Effector memory CD8-positive, alpha-beta T cell (primary cell): Measurements from ENCODE around the gene BMP8B.
A peak's percentile ranks its signal among the peaks of the same experiment; 100 is the strongest.

Experiments
- ATAC-seq: fragments of 150-1000 bp; cut with Tn5 transposase; replicated peaks from 2 replicates; pipeline ENCODE4 v1.10.0; 2021; ENCODE audit warnings: mild to moderate bottlenecking, moderate library complexity
- DNase-seq, 3 experiments: peaks; one replicate each; pipeline ENCODE4 v3.0.0; 2021
- H3K27ac Mint-ChIP-seq, 2 donors: one replicate each; pipeline ENCODE4 v1.8.0; 2022; ENCODE audit warnings: mild to moderate bottlenecking in 2 of 2, mixed read lengths in 2 of 2, moderate library complexity in 2 of 2
- H3K27me3 Mint-ChIP-seq, 2 donors: one replicate each; pipeline ENCODE4 v1.8.0; 2022; ENCODE audit warnings: mixed read lengths in 2 of 2
- H3K36me3 Mint-ChIP-seq: one replicate; pipeline ENCODE4 v1.8.0; 2022; ENCODE audit warnings: mild to moderate bottlenecking, moderate library complexity, mixed read lengths; ENCODE audit not compliant: insufficient read depth
- H3K4me1 Mint-ChIP-seq, 2 donors: one replicate each; pipeline ENCODE4 v1.8.0; 2022; ENCODE audit warnings: low read depth in 2 of 2, mixed read lengths in 2 of 2
- H3K4me3 Mint-ChIP-seq, 2 donors: one replicate each; pipeline ENCODE4 v1.8.0; 2022; ENCODE audit warnings: mild to moderate bottlenecking in 2 of 2, mixed read lengths in 2 of 2, moderate library complexity in 2 of 2
- H3K9me3 Mint-ChIP-seq, 2 donors: one replicate each; pipeline ENCODE4 v1.8.0; 2022; ENCODE audit warnings: mixed read lengths in 2 of 2

Gene BMP8B

DNA sequence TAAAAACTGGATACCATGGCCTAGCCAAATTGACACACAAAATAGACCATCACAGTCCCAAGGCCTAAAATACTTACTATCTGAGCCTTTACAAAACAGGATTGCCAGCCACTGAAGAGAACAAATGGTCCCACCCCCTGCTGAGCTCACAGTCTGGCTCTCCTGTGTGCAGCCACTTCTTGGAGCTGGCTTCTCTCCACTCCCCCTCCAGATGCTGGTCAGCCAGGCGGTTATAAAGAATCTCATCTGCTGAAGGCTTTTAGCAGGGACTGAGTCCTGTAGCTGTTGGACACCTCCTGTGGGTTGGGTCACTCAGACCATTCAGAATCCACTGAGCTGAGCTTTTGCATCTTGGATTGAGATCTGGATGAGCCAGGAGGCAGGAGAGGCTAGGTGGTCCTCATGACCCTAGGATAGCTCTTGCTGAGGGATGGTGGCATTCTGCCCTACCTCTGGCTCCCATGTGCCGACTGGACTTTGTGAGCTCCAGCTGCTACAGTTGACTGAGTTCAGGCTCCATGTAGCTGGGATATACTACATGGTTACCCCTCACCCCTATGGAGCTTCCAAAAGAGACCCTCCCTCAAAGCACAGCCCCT is 33.7 kb downstream of the BMP8B start:
- Mint-ChIP-seq H3K27ac (no peak overlapping the region), H3K9me3 (no peaks in the 10 kb centered on the region), H3K4me1 (peaks cover 0 to 7% of the 10 kb centered on the region in 2 donors), H3K36me3 (peaks cover 65% of the 10 kb centered on the region), H3K4me3 (no peak overlapping the region), H3K27me3 (no peaks in the 10 kb centered on the region)
- DNase-seq (no peak), ATAC-seq (no peak)

DNA sequence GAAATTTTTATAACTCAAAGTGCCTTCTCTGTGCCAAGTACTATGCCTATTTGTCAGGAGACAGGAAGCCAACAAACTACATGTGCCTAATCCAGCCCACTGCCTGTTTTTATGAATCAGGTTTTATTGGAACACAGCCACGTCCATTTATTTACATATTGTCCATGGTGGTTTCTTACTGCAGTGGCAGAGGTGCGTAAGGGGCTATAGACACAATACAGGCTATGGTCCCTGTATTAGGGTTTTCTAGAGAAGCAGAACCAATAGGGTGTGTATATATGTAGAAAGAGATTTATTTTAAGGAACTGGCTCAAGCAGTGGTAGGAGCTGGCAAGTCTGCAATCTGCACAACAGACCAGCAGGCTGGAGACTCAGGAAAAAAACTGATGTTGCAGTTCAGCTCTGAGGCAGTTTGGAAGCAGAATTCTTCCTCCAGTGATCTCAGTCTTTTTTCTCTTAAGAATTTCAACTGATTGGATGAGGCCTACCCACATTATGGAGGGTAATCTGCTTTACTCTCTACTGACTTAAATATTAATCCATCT is 34.6 kb downstream of the BMP8B start:
- peaks cover 0 to 7% of the 10 kb centered on the region in 2 donors for H3K4me1 Mint-ChIP-seq
- DNase-seq (no peak), ATAC-seq (no peak)
- H3K27ac Mint-ChIP-seq, result no peak overlapping the region
- peaks cover 71% of the 10 kb centered on the region for H3K36me3 Mint-ChIP-seq
- no peak overlapping the region for H3K4me3 Mint-ChIP-seq
- H3K9me3 Mint-ChIP-seq, result no peaks in the 10 kb centered on the region
- H3K27me3 Mint-ChIP-seq, result no peaks in the 10 kb centered on the region

DNA sequence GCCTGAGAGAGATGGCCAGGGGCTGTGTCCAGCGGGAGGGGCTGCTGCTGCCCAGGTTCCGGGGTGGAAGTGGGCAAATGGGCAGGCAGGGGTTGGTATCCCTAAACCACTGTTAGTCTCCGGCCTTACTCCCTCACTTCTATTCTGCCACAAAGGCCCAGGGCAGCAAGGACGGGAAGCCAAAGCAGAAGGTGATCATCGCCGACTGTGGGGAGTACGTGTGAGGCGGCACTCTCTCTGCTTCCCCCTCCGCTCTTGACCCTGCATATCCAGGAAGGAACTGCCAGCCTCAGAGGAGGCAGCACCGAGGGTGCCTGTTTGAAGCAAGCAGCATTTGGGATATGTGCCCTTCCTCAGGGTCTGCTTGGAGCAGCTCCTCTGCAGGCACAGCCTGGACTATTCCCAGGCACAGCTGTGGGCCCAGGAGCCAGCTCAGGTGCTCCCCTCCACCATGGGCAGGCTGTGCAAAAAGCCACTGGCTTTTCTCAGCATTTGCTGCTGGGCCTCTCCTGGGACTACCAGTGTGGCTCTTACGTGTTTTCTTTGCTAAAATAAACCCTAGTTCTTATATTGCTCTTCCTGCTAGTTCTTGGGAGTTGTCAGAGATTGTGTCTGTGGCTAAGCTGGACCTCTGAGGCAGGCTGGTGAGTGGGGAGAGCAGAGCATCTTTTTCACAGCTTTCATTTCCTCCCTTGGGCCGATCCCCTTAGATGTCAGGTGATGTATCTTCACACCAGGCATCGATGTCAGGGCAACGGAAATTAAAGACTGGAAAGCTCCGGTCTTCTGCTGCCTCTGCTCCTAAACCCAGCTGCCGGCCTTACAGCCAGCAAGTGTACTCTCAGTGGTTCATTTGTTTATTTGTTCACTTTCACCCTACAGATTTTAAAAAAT is 35.3 kb downstream of the BMP8B start:
- H3K27me3 Mint-ChIP-seq, result no peaks in the 10 kb centered on the region
- peaks cover 0 to 7% of the 10 kb centered on the region in 2 donors for H3K4me1 Mint-ChIP-seq
- H3K36me3 Mint-ChIP-seq, result peaks cover 79% of the 10 kb centered on the region
- no peak overlapping the region for H3K4me3 Mint-ChIP-seq
- DNase-seq (no peak), ATAC-seq (no peak)
- H3K9me3 Mint-ChIP-seq, result no peaks in the 10 kb centered on the region
- no peak overlapping the region for H3K27ac Mint-ChIP-seq

DNA sequence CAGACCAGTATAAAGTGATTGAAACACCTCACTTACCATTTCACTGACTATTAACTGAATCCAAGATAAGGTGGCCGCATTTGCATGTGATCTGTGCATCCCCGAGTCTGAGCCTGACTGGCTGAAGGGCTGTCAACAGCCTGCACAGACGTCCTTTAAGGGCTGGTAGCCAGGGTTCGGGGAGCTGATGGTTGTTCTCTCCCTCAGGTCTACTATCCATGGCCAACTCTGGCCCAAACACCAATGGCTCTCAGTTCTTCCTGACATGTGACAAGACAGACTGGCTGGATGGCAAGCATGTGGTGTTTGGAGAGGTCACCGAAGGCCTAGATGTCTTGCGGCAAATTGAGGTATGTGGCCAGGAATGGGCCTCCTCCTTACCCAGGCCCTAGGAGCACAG is 36.0 kb downstream of the BMP8B start:
- DNase-seq, result no peak
- peaks cover 0 to 7% of the 10 kb centered on the region in 2 donors for H3K4me1 Mint-ChIP-seq
- peaks cover 85% of the 10 kb centered on the region for H3K36me3 Mint-ChIP-seq

DNA sequence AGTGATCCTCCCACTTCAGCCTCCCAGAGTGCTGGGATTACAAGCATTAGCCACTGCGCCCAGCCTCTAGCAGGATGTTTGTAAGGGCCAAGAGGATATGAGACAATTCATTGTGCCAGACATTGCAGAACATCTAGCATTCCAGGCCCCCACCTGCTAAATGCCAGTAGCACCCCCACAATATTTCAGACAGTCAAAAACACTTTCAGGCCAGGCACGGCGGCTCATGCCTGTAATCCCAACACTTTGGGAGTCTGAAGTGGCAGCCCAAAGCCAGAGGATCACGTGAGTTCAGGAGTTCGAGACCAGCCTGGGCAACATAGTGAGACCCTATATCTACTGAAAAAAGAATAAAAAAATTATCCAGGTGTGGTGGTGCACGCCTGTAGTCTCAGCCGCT is 37.1 kb downstream of the BMP8B start:
- no peaks in the 10 kb centered on the region for H3K9me3 Mint-ChIP-seq
- ATAC-seq, result no peak
- H3K36me3 Mint-ChIP-seq, result peaks cover 92% of the 10 kb centered on the region
- no peaks in the 10 kb centered on the region for H3K27me3 Mint-ChIP-seq
- no peak overlapping the region for H3K27ac Mint-ChIP-seq
- peaks cover 0 to 11% of the 10 kb centered on the region in 2 donors for H3K4me1 Mint-ChIP-seq
- no peak for DNase-seq
- H3K4me3 Mint-ChIP-seq, result no peak overlapping the region

More for the DNA sequence above, 36.0 kb downstream of the BMP8B start:
- Mint-ChIP-seq H3K27me3 (no peaks in the 10 kb centered on the region), H3K4me3 (no peak overlapping the region), H3K27ac (no peak overlapping the region), H3K9me3 (no peaks in the 10 kb centered on the region)
- ATAC-seq, result no peak

DNA sequence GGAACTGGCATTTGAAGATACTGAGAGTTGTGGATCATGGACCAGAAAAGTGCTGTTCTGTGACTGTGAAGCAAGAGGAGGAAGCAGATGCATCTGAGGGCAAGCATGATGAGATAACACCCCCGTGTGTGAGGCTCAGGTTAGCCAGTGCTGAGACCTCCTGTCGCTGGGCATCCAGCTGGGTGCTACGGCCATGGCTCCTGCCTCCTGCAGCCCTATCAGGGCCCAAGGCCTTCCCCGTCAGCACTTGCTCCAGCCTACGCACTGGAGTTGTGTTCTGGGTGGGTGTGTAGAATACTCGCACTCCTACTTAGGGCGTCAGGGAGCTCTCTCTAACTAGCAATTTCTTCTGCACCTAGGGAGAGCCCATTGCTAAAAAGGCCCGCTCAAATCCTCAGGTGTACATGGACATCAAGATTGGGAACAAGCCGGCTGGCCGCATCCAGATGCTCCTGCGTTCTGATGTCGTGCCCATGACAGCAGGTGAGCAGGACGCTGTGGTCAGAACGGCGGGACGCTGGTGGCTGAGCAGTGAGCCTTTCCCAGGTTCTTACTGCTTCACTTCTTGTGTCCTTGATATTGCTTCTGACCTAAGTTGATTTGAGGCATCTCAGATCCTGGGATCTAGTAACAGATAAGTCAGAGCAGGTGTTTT is 43.5 kb downstream of the BMP8B start:
- Mint-ChIP-seq H3K36me3 (peaks cover 84% of the 10 kb centered on the region), H3K4me1 (peaks cover 9 to 10% of the 10 kb centered on the region in 2 donors), H3K27ac (no peak overlapping the region), H3K4me3 (no peak overlapping the region), H3K9me3 (no peaks in the 10 kb centered on the region), H3K27me3 (no peaks in the 10 kb centered on the region)
- ATAC-seq (no peak), DNase-seq (no peak)

DNA sequence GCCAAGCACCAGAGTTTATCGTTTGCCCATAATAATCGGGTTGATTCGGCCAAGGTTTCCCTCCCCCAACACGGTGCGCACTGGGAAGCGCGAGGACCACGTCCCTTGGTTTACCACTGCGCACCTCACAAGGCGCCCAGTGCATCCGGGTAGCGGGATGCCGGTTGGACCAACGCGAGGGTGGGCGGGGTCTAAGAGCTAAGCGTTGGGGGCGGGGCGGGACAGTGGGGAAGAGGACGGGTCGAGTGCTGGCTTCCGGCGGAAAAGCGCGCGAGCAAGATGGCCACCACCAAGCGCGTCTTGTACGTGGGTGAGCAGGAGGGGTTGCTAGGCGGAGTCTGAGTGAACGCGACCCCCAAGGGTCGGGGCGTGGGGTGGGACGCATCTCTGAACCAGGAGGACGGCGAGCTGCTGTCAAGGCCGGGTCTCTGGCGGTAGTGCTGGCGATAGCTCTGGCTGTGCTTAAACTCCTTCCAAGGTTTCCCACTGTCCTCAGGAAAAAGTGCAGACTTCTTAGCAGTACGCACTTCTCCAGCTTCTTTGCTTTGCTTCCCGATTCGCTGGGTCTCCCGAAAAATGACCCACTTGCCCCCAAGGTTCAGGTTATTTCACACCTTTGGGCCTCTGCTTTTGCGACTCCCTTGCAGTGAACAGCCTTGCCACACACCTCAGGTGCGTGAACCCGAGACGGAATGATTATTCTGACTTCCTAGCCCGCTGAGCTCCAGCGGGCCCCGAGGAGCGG is 49.9 kb downstream of the BMP8B start, which contains the start of gene PPIE:
Gene PPIE (plus strand): TSS at position 261 of the 745 bp plus-strand sequence. CDS start 19 bp downstream, at position 280.
- peak within 1 kb of the TSS; percentile 93 to 98 for H3K27ac Mint-ChIP-seq
- DNase-seq (peak; percentile 74 to 80 (median 79)), ATAC-seq (peak; percentile 96)
- peak within 1 kb of the TSS; percentile 90 to 94 for H3K4me3 Mint-ChIP-seq
- peaks cover 1 to 7% of the 10 kb centered on the region in 2 donors for H3K9me3 Mint-ChIP-seq
- H3K36me3 Mint-ChIP-seq, result peaks cover 36% of the 10 kb centered on the region
- peaks cover 15 to 30% of the 10 kb centered on the region in 2 donors for H3K27me3 Mint-ChIP-seq
- H3K4me1 Mint-ChIP-seq, result peaks cover 28 to 35% of the 10 kb centered on the region in 2 donors

DNA sequence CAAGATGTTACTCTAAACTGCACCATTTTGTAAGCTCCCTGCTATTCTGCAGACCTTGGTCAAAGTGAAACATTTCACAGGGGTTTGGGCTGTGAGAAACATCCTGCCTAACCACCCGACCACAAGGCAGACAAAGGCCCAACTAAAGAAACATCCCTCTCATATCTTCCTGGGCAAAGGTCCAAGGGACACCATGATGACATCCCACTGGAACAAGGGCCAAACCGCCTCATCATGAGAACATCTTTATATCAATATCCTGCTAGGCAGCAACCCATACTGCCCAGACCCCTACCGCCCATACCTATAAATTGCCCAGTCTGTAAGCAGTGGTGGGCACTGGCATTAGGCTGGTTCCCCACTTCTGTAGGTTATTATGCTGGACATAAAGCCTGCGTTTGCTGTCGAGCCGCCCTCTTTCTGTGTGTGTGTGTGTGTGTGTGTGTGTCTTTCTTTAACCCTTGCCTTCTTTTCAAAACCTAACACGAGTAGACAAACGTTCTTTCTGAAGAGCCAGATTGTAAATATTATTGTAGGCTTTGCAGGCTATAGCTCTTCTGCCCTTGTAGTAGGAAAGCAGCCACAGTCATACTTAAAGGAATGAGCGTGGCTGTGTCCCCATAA is 51.0 kb downstream of the BMP8B start:
- H3K4me3 Mint-ChIP-seq, result peak overlapping the region; percentile 90 to 94
- H3K4me1 Mint-ChIP-seq, result peaks cover 28 to 35% of the 10 kb centered on the region in 2 donors
- H3K27ac Mint-ChIP-seq, result peak overlapping the region; percentile 46 to 98
- ATAC-seq (no peak), DNase-seq (no peak)
- H3K36me3 Mint-ChIP-seq, result peaks cover 28% of the 10 kb centered on the region
- H3K9me3 Mint-ChIP-seq, result peaks cover 1 to 7% of the 10 kb centered on the region in 2 donors
- peaks cover 25 to 41% of the 10 kb centered on the region in 2 donors for H3K27me3 Mint-ChIP-seq

DNA sequence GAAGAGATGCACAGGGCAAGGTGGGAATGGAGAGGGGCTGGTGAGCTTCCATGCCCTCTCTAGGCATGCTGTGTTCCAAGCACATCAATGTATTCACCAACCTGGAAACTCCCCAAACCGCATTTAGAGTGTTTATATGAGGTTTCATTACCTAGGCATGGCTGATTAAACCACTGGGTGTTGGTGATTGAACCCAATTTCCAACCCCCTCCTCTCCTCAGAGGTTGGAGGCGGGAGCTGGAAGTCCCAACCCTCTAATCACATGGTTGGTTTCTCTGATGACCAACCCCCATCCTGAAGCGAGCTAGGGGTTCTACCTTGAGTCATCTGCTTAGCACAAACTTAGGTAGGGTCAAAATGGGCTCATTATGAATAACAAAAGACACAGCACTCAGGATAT is 52.9 kb downstream of the BMP8B start:
- no peak for DNase-seq
- Mint-ChIP-seq H3K9me3 (peaks cover 1 to 7% of the 10 kb centered on the region in 2 donors), H3K4me3 (no peak overlapping the region), H3K4me1 (peaks cover 24 to 31% of the 10 kb centered on the region in 2 donors), H3K36me3 (peaks cover 10% of the 10 kb centered on the region), H3K27me3 (peaks cover 32 to 47% of the 10 kb centered on the region in 2 donors), H3K27ac (no peak overlapping the region)
- no peak for ATAC-seq

DNA sequence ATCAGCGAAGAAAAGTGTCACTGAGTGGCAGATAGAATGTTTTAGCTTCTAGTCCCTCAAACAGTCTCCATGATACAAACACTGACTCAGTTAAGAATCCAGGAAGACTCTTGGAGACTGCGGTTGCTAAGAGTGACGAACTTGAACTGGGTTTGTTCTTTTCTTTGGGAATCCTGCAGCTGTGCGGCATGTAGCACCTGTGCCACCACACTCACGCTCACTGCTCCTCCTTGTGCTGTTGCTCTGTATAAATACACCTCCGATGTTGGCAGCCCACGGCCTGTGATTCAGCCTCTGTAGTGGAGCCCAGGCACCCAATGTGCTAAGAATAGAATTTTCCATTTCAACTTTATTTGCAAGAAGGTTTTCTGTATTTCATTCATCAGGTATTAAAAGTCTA is 55.5 kb downstream of the BMP8B start:
- Mint-ChIP-seq H3K9me3 (peaks cover 1 to 7% of the 10 kb centered on the region in 2 donors), H3K27me3 (peaks cover 55 to 72% of the 10 kb centered on the region in 2 donors), H3K36me3 (no peaks in the 10 kb centered on the region), H3K27ac (no peak overlapping the region), H3K4me3 (no peak overlapping the region), H3K4me1 (peaks cover 7 to 15% of the 10 kb centered on the region in 2 donors)
- DNase-seq (no peak), ATAC-seq (no peak)

DNA sequence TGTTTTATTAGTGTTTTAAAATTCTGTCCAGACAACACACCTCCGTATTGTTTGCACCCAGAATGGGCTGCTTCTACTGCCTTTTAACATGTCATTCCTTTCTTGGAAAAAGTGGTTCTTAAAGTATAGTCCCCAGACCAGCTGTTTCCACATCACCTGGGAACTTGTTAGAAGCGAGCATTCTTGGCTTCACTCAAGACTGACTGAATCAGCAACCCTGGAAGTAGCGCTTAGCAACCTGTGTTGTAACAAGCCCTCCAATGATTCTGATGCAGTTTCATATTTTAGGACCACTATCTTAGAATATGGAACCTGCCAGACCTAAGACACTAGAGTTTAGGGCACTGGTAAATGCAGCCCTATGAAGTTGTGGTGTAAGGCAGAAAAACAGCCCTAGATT is 55.9 kb downstream of the BMP8B start:
- Mint-ChIP-seq H3K27ac (no peak overlapping the region), H3K4me1 (peaks cover 7 to 12% of the 10 kb centered on the region in 2 donors), H3K27me3 (peaks cover 59 to 77% of the 10 kb centered on the region in 2 donors), H3K4me3 (no peak overlapping the region), H3K36me3 (no peaks in the 10 kb centered on the region), H3K9me3 (peaks cover 1 to 7% of the 10 kb centered on the region in 2 donors)
- ATAC-seq (no peak), DNase-seq (no peak)

DNA sequence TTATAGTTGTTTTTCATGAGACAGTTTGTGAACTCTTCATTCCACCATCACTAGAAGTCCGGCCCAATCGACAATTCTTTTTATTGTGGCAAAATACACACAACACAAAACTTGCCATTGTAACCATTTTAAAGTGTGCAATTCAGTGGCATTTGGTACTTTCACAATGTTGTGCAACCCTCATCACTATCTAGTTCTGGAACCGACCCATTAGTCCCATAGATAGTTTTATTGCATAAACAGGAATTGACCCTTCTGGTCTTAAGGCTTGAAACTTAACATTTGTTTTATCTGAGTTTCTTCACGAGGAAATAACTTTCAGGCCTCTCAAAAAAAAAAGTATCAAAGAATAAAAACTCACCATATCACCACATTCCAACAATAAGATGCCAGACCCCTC is 58.8 kb downstream of the BMP8B start:
- peaks cover 59 to 86% of the 10 kb centered on the region in 2 donors for H3K27me3 Mint-ChIP-seq
- no peaks in the 10 kb centered on the region for H3K36me3 Mint-ChIP-seq
- no peak overlapping the region for H3K4me3 Mint-ChIP-seq
- peaks cover 0 to 7% of the 10 kb centered on the region in 2 donors for H3K4me1 Mint-ChIP-seq
- DNase-seq (no peak), ATAC-seq (no peak)
- no peak overlapping the region for H3K27ac Mint-ChIP-seq
- H3K9me3 Mint-ChIP-seq, result no peaks in the 10 kb centered on the region
